ENCODE results near the gene MAFF. TPM values are rescaled to one million over a fixed set of nuclear protein-coding genes. Genes with fewer than 3 reads are reported as not detected.

The MAFF gene
- total and polyA plus RNA-seq, 9 of the 15 experiments (the other 6 are each of a cell fraction or from before 2014, with no cell fraction given), result 0.51 to 8.0 (median 5.4) TPM

GRCh38 chr22:38259370-38259769 lies 57.6 kb downstream of the MAFF start:
- H3K4me2 ChIP-seq (ENCODE audit: insufficient read depth, low read length), result no peak overlapping the region; the same call in 1 of the 2 replicates
- H3K9me3 ChIP-seq (replicated peaks; ENCODE audit: control insufficient read depth, insufficient read depth, low read depth, low read length), result no peaks in the 10 kb centered on the region
- TF ChIP-seq, protein P1, sequence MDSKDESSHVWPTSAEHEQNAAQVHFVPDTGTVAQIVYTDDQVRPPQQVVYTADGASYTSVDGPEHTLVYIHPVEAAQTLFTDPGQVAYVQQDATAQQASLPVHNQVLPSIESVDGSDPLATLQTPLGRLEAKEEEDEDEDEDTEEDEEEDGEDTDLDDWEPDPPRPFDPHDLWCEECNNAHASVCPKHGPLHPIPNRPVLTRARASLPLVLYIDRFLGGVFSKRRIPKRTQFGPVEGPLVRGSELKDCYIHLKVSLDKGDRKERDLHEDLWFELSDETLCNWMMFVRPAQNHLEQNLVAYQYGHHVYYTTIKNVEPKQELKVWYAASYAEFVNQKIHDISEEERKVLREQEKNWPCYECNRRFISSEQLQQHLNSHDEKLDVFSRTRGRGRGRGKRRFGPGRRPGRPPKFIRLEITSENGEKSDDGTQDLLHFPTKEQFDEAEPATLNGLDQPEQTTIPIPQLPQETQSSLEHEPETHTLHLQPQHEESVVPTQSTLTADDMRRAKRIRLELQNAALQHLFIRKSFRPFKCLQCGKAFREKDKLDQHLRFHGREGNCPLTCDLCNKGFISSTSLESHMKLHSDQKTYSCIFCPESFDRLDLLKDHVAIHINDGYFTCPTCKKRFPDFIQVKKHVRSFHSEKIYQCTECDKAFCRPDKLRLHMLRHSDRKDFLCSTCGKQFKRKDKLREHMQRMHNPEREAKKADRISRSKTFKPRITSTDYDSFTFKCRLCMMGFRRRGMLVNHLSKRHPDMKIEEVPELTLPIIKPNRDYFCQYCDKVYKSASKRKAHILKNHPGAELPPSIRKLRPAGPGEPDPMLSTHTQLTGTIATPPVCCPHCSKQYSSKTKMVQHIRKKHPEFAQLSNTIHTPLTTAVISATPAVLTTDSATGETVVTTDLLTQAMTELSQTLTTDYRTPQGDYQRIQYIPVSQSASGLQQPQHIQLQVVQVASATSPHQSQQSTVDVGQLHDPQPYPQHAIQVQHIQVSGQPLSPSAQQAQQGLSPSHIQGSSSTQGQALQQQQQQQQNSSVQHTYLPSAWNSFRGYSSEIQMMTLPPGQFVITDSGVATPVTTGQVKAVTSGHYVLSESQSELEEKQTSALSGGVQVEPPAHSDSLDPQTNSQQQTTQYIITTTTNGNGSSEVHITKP (IDR thresholded peaks at IDR 0.05; ENCODE audit: partially characterized antibody), result peak; percentile 40
- no peak for TF ChIP-seq MYBL2 (IDR thresholded peaks at IDR 0.05; ENCODE audit: low read depth)
- no peak for TF ChIP-seq MYBL2 (CRISPR knock-in tag; IDR thresholded peaks at IDR 0.05; ENCODE audit: borderline replicate concordance)
- no peak overlapping the region for H3K27ac ChIP-seq (ENCODE audit: extremely low read depth, low read depth, low read length)
- in situ Hi-C loops (cut with MboI), result no loop called here
- intact Hi-C loops (cut with micrococcal nuclease), result no loop called here
- H3K9ac ChIP-seq (ENCODE audit: insufficient read depth in 1 of 2, low read depth in 2 of 2, low read length in 2 of 2), result no peak overlapping the region
- ATAC-seq (no peak), FAIRE-seq (no peak), DNase-seq (ENCODE audit: extremely low read depth in 1 of 4, low spot score in 3 of 4) (no peak)
- no TSS peak for BruUV-seq (replicated peaks)
- CTCF ChIA-PET (ENCODE audit: low intra/inter-chr PET ratio), result no interaction called here
- POLR2A ChIA-PET, result interaction anchor here (1.0 kb wide), 1 partner anchor 8 kb away, joined by 3 read pairs; no protein-coding TSS in a partner anchor
- no peaks in the 10 kb centered on the region for H3K9me1 ChIP-seq (ENCODE audit: control insufficient read depth, insufficient read depth, low read length)
- H2AFZ ChIP-seq (ENCODE audit: low read depth, low read length), result no peak overlapping the region
- H3K4me3 ChIP-seq, result no peak overlapping the region
- peaks cover 13 to 18% of the 10 kb centered on the region in 2 experiments; a peak in 4 of 5 replicates for H3K4me1 ChIP-seq (replicated peaks in 1 of 2; ENCODE audit: control insufficient read depth in 2 of 2, insufficient read depth in 2 of 2, low read length in 2 of 2)
- 66% methylated on average over 8 of the region's 8 CpGs for WGBS (ENCODE audit: insufficient coverage, low coverage, missing lambda C conversion rate)
- H3K79me2 ChIP-seq (ENCODE audit: control insufficient read depth, insufficient read depth, low read length), result peaks cover 33% of the 10 kb centered on the region
- H3K36me3 ChIP-seq (ENCODE audit: control insufficient read depth, insufficient read depth, low read length), result peaks cover 7% of the 10 kb centered on the region; the same call in 2 of the 3 replicates
- no peaks in the 10 kb centered on the region for H4K20me1 ChIP-seq (replicated peaks; ENCODE audit: control insufficient read depth, insufficient read depth, low read length)
- H3K27me3 ChIP-seq (ENCODE audit: control insufficient read depth in 2 of 2, insufficient read depth in 2 of 2, low read length in 2 of 2), result no peaks in the 10 kb centered on the region
